Left cardiac atrium (tissue), 4 donors: ENCODE results near the gene RFX6. TPM values are rescaled to one million over a fixed set of nuclear protein-coding genes. Genes with fewer than 3 reads are reported as not detected.
A peak's percentile ranks its signal among the peaks of the same experiment; 100 is the strongest.

ENCODE experiments used
- ATAC-seq, 2 donors: fragments of 200-7000 bp; cut with Tn5 transposase; one replicate each; pipeline ENCODE4 v1.9.1; 2020; ENCODE audit warnings: mild to moderate bottlenecking in 2 of 2, moderate library complexity in 2 of 2
- DNase-seq: peaks from one replicate; pipeline ENCODE4 v3.0.0-alpha.2; 2020
- intact Hi-C, 2 donors: fragments of 100-400 bp; cut with DNase I; formaldehyde crosslinking; loops; one replicate each; pipeline versions ENCODE4 v1.14.1 to v1.15.1; 2022 to 2023
- total RNA-seq, 2 donors: library from RNA; stranded (reverse); fragmentation: NEBNext Ultra II Directional; extraction: Animal tissue kit (Norgen Biotek cat#: 25700); gene quantifications; one replicate each; pipeline ENCODE4 v1.2.1, GENCODE V29; 2021
- donor health status: DM: no; HTN: yes; CAD: no.
- donor health status: DM: no; HTN: yes; CAD: no; lungs with severe emphysema.
- donor health status: DM: yes; HTN: yes; CAD: no.
- donor health status: Dilated cardiomyopathy.

Gene RFX6
- total RNA-seq, 2 donors from 2014 or later = not detected

DNA sequence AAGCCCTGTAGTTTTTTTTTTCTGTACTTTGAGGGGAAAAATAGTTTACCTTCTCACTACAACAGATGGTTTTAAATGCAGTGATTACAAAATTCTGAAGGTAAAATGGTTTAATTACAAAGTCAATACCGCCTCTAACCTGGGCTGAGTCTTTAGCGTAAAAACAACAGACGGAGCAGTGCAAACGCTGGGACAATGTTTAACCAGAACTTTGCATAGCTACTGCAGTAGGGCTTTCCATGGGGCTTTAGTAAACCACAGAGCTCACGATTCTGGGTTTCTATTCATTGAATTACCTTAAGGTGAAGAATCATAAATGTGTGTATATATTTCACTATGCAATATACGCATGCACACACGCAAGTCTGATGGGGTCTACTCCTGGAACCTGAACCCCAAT lies 77.9 kb downstream of the RFX6 start:
- ATAC-seq (no peak), DNase-seq (no peak)
- intact Hi-C loops = no loop called here

- intact Hi-C loops = no loop called here
- ATAC-seq = no peak
- no peak for DNase-seq
These were observed 78.7 kb downstream of the RFX6 start for GRCh38 chr6:116955773-116956172.

- no peak for ATAC-seq
- intact Hi-C loops = no loop called here
- DNase-seq = no peak
These were observed 86.9 kb downstream of the RFX6 start for GRCh38 chr6:116963972-116964371.

- intact Hi-C loops = loop anchor here in 1 of 2 donors (5.0 kb wide), 1 partner anchor 190 kb away; no protein-coding TSS in a partner anchor
- no peak for ATAC-seq
These were observed 89.9 kb downstream of the RFX6 start for GRCh38 chr6:116966675-116967576.

DNA sequence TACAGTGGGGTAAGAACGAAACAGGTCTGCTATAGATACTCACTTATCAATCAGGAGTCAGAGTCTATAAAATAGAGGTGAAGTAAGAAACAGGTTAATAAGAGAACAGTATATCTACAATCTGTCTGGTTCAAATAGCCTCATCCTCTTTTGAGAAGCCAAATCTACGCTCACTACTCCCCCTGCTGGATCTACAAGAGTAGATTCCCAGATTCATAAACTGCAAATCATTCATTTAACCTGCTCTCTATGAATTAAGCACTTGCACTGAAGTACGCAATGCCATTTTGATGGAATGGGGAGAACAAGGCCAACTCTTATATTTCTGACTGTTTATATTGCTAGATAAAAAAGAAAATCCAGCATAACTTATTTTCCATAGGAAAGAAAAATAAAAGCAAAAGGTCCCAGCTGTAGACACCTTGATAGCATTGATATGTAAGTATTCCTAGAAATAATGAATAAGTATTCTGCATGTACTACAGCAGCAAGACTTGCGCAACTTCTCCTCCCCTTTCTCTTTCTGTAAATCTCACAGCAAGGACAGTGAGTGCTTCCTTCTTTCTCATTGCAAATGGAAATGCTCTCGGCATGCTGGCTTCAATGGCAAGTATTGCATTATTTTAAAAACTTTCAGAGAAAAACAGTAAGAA lies 92.3 kb downstream of the RFX6 start:
- ATAC-seq (no peak), DNase-seq (peak; percentile 13)
- intact Hi-C loops = loop anchor here in 1 of 2 donors (5.0 kb wide), 1 partner anchor 192 kb away; no protein-coding TSS in a partner anchor

More at GRCh38 chr6:116966675-116967576, 89.9 kb downstream of the RFX6 start:
- DNase-seq = no peak

GRCh38 chr6:116971959-116972358 lies 94.9 kb downstream of the RFX6 start:
- no peak for ATAC-seq
- intact Hi-C loops = loop anchor here in 1 of 2 donors (5.0 kb wide), 2 partner anchors 215 to 345 kb away; no protein-coding TSS in a partner anchor
- no peak for DNase-seq

GRCh38 chr6:116973976-116974375 lies 96.9 kb downstream of the RFX6 start:
- DNase-seq (peak; percentile 30), ATAC-seq (no peak)
- intact Hi-C loops = loop anchor here in 1 of 2 donors (5.0 kb wide), 2 partner anchors 213 to 343 kb away; no protein-coding TSS in a partner anchor

GRCh38 chr6:116974526-116975316 lies 97.7 kb downstream of the RFX6 start:
- ATAC-seq = no peak
- intact Hi-C loops = loop anchor here in 1 of 2 donors (5.0 kb wide), 2 partner anchors 213 to 343 kb away; no protein-coding TSS in a partner anchor
- DNase-seq = no peak

DNA sequence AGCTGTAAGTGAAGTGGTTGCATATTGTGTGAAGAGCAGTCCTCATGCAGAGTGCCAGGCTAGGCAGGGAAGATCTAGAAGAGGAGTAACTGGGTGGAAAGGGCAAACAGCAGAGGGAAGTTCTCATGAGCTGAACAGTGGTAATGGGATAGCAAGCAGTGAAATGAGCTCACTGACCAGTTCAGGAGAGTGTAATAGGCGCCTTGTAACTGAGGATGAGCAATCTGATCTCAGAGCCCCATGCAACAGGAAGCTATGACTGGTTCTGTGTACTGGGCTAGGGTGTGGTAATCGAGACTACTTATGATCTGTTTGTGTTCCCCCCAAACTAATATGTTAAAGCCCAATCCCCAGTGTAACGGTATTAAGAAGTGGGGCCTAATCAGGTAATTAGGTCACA lies 98.6 kb downstream of the RFX6 start:
- DNase-seq = no peak
- intact Hi-C loops = no loop called here
- no peak for ATAC-seq

DNA sequence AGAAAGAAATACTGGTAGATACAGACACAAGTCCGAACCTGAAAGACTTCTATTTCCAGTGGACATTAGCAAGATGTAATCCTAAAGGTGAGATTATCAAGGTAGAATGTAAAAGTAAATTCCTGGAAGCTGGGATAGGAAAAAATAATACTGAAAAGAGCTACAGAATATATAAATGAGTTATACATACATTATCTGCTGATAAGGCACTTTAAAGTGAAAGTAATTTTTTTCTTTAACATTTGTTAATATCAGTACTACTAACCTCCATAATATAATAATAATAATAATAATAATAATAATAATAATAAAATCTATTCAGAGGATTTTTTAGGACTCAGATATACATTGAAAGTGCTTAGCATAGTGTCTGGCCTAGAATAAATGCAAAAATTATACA lies 102.5 kb downstream of the RFX6 start:
- intact Hi-C loops = no loop called here
- no peak for ATAC-seq
- no peak for DNase-seq

Other genes starting within 250 kb of the RFX6 start
- gene ZUP1, start 208.5 kb upstream of the RFX6 start, total RNA-seq = 1 to 10 TPM; 4.3 to 6.6 TPM
- gene KPNA5, start 196.0 kb upstream of the RFX6 start, total RNA-seq = 10 to 100 TPM in 1 of 2 donors, 1 to 10 TPM in 1; 9.1 to 12.8 TPM
- 1 to 10 TPM; 2.0 to 5.2 TPM for gene FAM162B, start 111.5 kb upstream of the RFX6 start, total RNA-seq
- gene GPRC6A, start 48.2 kb upstream of the RFX6 start, total RNA-seq = not detected